Nephron progenitor cell (in vitro differentiated cells): ENCODE results near the gene BCAP29.

Source experiments
- DNase-seq: peaks from one replicate; pipeline ENCODE4 v3.0.0; 2021
- H3K27ac Mint-ChIP-seq: 2 replicates; pipeline ENCODE4 v1.8.0; 2021; ENCODE audit warnings: mild to moderate bottlenecking, moderate library complexity, mixed read lengths
- H3K27me3 Mint-ChIP-seq: 2 replicates; pipeline ENCODE4 v1.8.0; 2021; ENCODE audit warnings: mild to moderate bottlenecking, low read depth, mixed read lengths; ENCODE audit not compliant: poor library complexity
- H3K36me3 Mint-ChIP-seq: 2 replicates; pipeline ENCODE4 v1.8.0; 2021; ENCODE audit warnings: low read depth, mixed read lengths
- H3K4me1 Mint-ChIP-seq: 2 replicates; pipeline ENCODE4 v1.8.0; 2021; ENCODE audit warnings: mixed read lengths
- H3K4me3 Mint-ChIP-seq: 2 replicates; pipeline ENCODE4 v1.8.0; 2021; ENCODE audit warnings: mild to moderate bottlenecking, moderate library complexity, mixed read lengths
- H3K9me3 Mint-ChIP-seq: 2 replicates; pipeline ENCODE4 v1.8.0; 2021; ENCODE audit warnings: mild to moderate bottlenecking, moderate library complexity, mixed read lengths
- CTCF ChIP-seq: fragments of 200-600 bp; sonication (generic); IDR thresholded peaks from 2 replicates; pipeline ENCODE4 v1.5.0; 2021; ENCODE audit warnings: antibody characterized with exemption

BCAP29 gene

GRCh38 chr7:107588529-107589130, 8.6 kb downstream of the BCAP29 start:
- TF ChIP-seq CTCF, result no peak
- Mint-ChIP-seq H3K4me3 (no peak overlapping the region), H3K4me1 (no peaks in the 10 kb centered on the region), H3K27ac (no peak overlapping the region), H3K9me3 (peaks cover 7% of the 10 kb centered on the region), H3K27me3 (no peaks in the 10 kb centered on the region), H3K36me3 (peaks cover 47% of the 10 kb centered on the region)
- DNase-seq, result no peak

GRCh38 chr7:107591421-107591820, 11.4 kb downstream of the BCAP29 start:
- Mint-ChIP-seq H3K36me3 (peaks cover 40% of the 10 kb centered on the region), H3K4me1 (peaks cover 1% of the 10 kb centered on the region), H3K27me3 (no peaks in the 10 kb centered on the region), H3K4me3 (no peak overlapping the region), H3K9me3 (peaks cover 7% of the 10 kb centered on the region), H3K27ac (no peak overlapping the region)
- TF ChIP-seq CTCF, result no peak
- DNase-seq, result no peak

- Mint-ChIP-seq H3K27ac (no peak overlapping the region), H3K4me1 (peaks cover 11% of the 10 kb centered on the region), H3K9me3 (peaks cover 7% of the 10 kb centered on the region), H3K27me3 (no peaks in the 10 kb centered on the region), H3K36me3 (peaks cover 33% of the 10 kb centered on the region), H3K4me3 (no peak overlapping the region)
- DNase-seq, result no peak
- no peak for TF ChIP-seq CTCF
Observed at GRCh38 chr7:107592361-107593024, 12.4 kb downstream of the BCAP29 start.

GRCh38 chr7:107593025-107593410, 13.0 kb downstream of the BCAP29 start:
- Mint-ChIP-seq H3K27ac (no peak overlapping the region), H3K4me1 (peaks cover 16% of the 10 kb centered on the region), H3K9me3 (peaks cover 7% of the 10 kb centered on the region), H3K4me3 (no peak overlapping the region), H3K27me3 (no peaks in the 10 kb centered on the region), H3K36me3 (peaks cover 31% of the 10 kb centered on the region)
- no peak for DNase-seq
- TF ChIP-seq CTCF, result no peak

- no peak overlapping the region for H3K4me3 Mint-ChIP-seq
- H3K36me3 Mint-ChIP-seq, result peaks cover 16% of the 10 kb centered on the region
- no peak for TF ChIP-seq CTCF
- DNase-seq, result no peak
- H3K4me1 Mint-ChIP-seq, result peaks cover 22% of the 10 kb centered on the region
- H3K9me3 Mint-ChIP-seq, result no peaks in the 10 kb centered on the region
- no peak overlapping the region for H3K27ac Mint-ChIP-seq
- no peaks in the 10 kb centered on the region for H3K27me3 Mint-ChIP-seq
Observed at GRCh38 chr7:107594961-107595737, 15.1 kb downstream of the BCAP29 start.
